B cell (primary cell): Measurements from ENCODE around the gene PSMD11. TPM values are rescaled to one million over a fixed set of nuclear protein-coding genes. Genes with fewer than 3 reads are reported as not detected.

Experiments used
- ATAC-seq: fragments of 200-7000 bp; cut with Tn5 transposase; one replicate; pipeline ENCODE4 v1.10.0; 2021; ENCODE audit warnings: low read depth, mild to moderate bottlenecking, moderate number of reproducible peaks, moderate library complexity
- CTCF ChIA-PET: fragments of 350-600 bp; sonication (Branson Sonifier 250); formaldehyde crosslinking; loops from one replicate; lab custom pipeline; 2021; ENCODE audit warnings: antibody characterized with exemption, inconsistent platforms; lab: Charles Lee
- POLR2A ChIA-PET: fragments of 350-600 bp; sonication (Branson Sonifier 250); formaldehyde crosslinking; loops from one replicate; lab custom pipeline; 2021; ENCODE audit warnings: antibody characterized with exemption; lab: Charles Lee
- DNase-seq: peaks from one replicate; pipeline ENCODE4 v3.0.0; 2013
- H2AFZ ChIP-seq: 2 replicates; pipeline ENCODE4 v1.6.1; 2012; ENCODE audit warnings: mild to moderate bottlenecking, low read depth, low read length; ENCODE audit not compliant: insufficient read depth, poor library complexity, severe bottlenecking
- H3K27ac ChIP-seq, 2 donors: 1 replicate in 1 of 2; 2 replicates in 1 of 2; pipeline ENCODE4 v1.5.1; 2012 to 2013; ENCODE audit warnings: low read length in 2 of 2, mild to moderate bottlenecking in 2 of 2, moderate library complexity in 1 of 2
- H3K27me3 ChIP-seq, 4 experiments: fragments of 200-600 bp in 1 of 4; sonication (generic) in 1 of 4; replicated peaks in 1 of 4; 1 replicate in 2 of 4; 2 replicates in 2 of 4; pipeline versions ENCODE4 v1.6.1 to v1.7.0; 2013 to 2016; ENCODE audit warnings: low read length in 3 of 4, mild to moderate bottlenecking in 2 of 4, mixed read lengths in 1 of 4, moderate library complexity in 1 of 4; ENCODE audit not compliant: insufficient read depth in 4 of 4, control insufficient read depth in 3 of 4; ENCODE audit errors: control extremely low read depth in 1 of 4
- H3K36me3 ChIP-seq, 2 experiments: replicated peaks in 1 of 2; 1 replicate in 1 of 2; 2 replicates in 1 of 2; pipeline versions ENCODE4 v1.6.1 to v1.7.1; 2013; ENCODE audit warnings: low read length in 1 of 2; ENCODE audit not compliant: insufficient read depth in 2 of 2, control insufficient read depth in 1 of 2; ENCODE audit errors: control extremely low read depth in 1 of 2, extremely low read depth in 1 of 2
- H3K4me1 ChIP-seq, 2 donors: fragments of 200-600 bp in 1 of 2; sonication (generic) in 1 of 2; 1 replicate in 1 of 2; 2 replicates in 1 of 2; pipeline versions ENCODE4 v1.5.1 to v1.6.1; 2013 to 2017; ENCODE audit warnings: low read length in 2 of 2; ENCODE audit not compliant: control insufficient read depth in 2 of 2, insufficient read depth in 2 of 2
- H3K4me2 ChIP-seq: replicated peaks from 2 replicates; pipeline ENCODE3; 2012; ENCODE audit warnings: mild to moderate bottlenecking, low read depth, low read length; ENCODE audit not compliant: poor library complexity, severe bottlenecking
- H3K4me3 ChIP-seq, 5 experiments: fragments of 200-600 bp in 1 of 5; sonication (generic) in 1 of 5; 1 replicate in 3 of 5; 2 replicates in 2 of 5; pipeline versions ENCODE4 v1.5.1 to v1.7.0; 2011 to 2016; ENCODE audit warnings: low read length in 4 of 5, mild to moderate bottlenecking in 4 of 5, low read depth in 2 of 5, control low read depth in 1 of 5, moderate library complexity in 1 of 5; ENCODE audit not compliant: insufficient read depth in 1 of 5; ENCODE audit errors: control extremely low read depth in 1 of 5, extremely low read depth in 1 of 5
- H3K79me2 ChIP-seq: fragments of 200-600 bp; sonication (generic); one replicate; pipeline ENCODE4 v1.6.0; 2016; ENCODE audit warnings: low read length; ENCODE audit not compliant: control insufficient read depth, insufficient read depth
- H3K9ac ChIP-seq: fragments of 200-600 bp; sonication (generic); 2 replicates; pipeline ENCODE4 v1.6.1; 2017; ENCODE audit warnings: mild to moderate bottlenecking, low read length, moderate library complexity
- H3K9me3 ChIP-seq, 3 donors: one replicate each; pipeline versions ENCODE4 v1.6.1 to v1.7.1; 2013; ENCODE audit warnings: low read length in 2 of 3; ENCODE audit not compliant: control insufficient read depth in 2 of 3, insufficient read depth in 1 of 3; ENCODE audit errors: control extremely low read depth in 1 of 3
- H4K20me1 ChIP-seq: 2 replicates; pipeline ENCODE4 v1.6.0; 2012; ENCODE audit warnings: mild to moderate bottlenecking, low read length; ENCODE audit not compliant: insufficient read depth, control insufficient read depth, poor library complexity, severe bottlenecking
- H3K27ac Mint-ChIP-seq: one replicate; pipeline ENCODE4 v1.8.0; 2021; ENCODE audit warnings: mixed read lengths
- H3K27me3 Mint-ChIP-seq: one replicate; pipeline ENCODE4 v1.8.0; 2021; ENCODE audit warnings: mixed read lengths
- H3K4me1 Mint-ChIP-seq: one replicate; pipeline ENCODE4 v1.8.0; 2021; ENCODE audit warnings: mixed read lengths
- H3K4me3 Mint-ChIP-seq: one replicate; pipeline ENCODE4 v1.8.0; 2021; ENCODE audit warnings: mixed read lengths
- H3K9me3 Mint-ChIP-seq: one replicate; pipeline ENCODE4 v1.8.0; 2022; ENCODE audit warnings: mixed read lengths; ENCODE audit not compliant: insufficient read depth
- CTCF ChIP-seq: fragments of 200-600 bp; IDR thresholded peaks from one replicate; pipeline ENCODE4 v1.8.0; 2022; ENCODE audit warnings: antibody characterized with exemption, mild to moderate bottlenecking
- EZH2 ChIP-seq: IDR thresholded peaks from 2 replicates; pipeline ENCODE4 v1.6.1; 2012; ENCODE audit warnings: borderline replicate concordance, low read depth, mild to moderate bottlenecking, moderate library complexity, low read length; ENCODE audit not compliant: insufficient read depth, poor library complexity, severe bottlenecking
- WGBS: methylation state at CpG from one replicate; pipeline ENCODE4 v1.1.5; 2013; ENCODE audit warnings: missing lambda C conversion rate; ENCODE audit not compliant: insufficient coverage; 5-methylcytosine and 5-hydroxymethylcytosine counted together
- intact Hi-C: fragments of 100-400 bp; cut with micrococcal nuclease; formaldehyde crosslinking; loops from one replicate; pipeline ENCODE4 v1.10.0; 2022
- polyA plus RNA-seq: library from polyadenylated mRNA; depleted of rRNA; stranded (reverse); fragments of >200 nt; gene quantifications from 2 replicates; pipeline ENCODE4 v1.2.3, GENCODE V29; 2012
- small RNA-seq: library from RNA; depleted of rRNA; stranded (forward); fragments of <200 nt; gene quantifications from one replicate; pipeline ENCODE3, GENCODE V24; 2012; ENCODE audit warnings: low replicate concordance, low read depth; ENCODE audit not compliant: insufficient read length
- total RNA-seq, 2 donors: library from RNA; stranded (reverse); fragments of 120-200 nt in 1 of 2; gene quantifications; 1 replicate in 1 of 2; 2 replicates in 1 of 2; pipeline versions ENCODE4 v1.2.3 to v1.2.4, GENCODE V29; 2013 to 2022

PSMD11 gene
- total and polyA plus RNA-seq, 2 donors (not counting 1 experiment from before 2014, with no cell fraction given), result 23.8 to 73.4 TPM

GRCh38 chr17:32528825-32529224 is 84.5 kb downstream of the PSMD11 start:
- ChIA-PET CTCF (interaction anchor here (2.1 kb wide), 1 partner anchor 46 kb away, joined by 13 read pairs; no protein-coding TSS in a partner anchor), POLR2A (no interaction called here)
- ATAC-seq, result no peak

GRCh38 chr17:32529604-32530003 is 85.3 kb downstream of the PSMD11 start:
- H3K4me3 Mint-ChIP-seq, result no peak overlapping the region
- DNase-seq (no peak), ATAC-seq (no peak)
- H3K27ac Mint-ChIP-seq, result no peak overlapping the region
- no peaks in the 10 kb centered on the region for H3K9me3 ChIP-seq
- no peaks in the 10 kb centered on the region for H3K27me3 Mint-ChIP-seq
- H3K4me2 ChIP-seq, result no peak overlapping the region
- H3K27ac ChIP-seq, result no peak overlapping the region
- H3K9ac ChIP-seq, result no peak overlapping the region
- POLR2A ChIA-PET, result no interaction called here
- no peak overlapping the region for H2AFZ ChIP-seq
- no peak overlapping the region for H3K4me3 ChIP-seq
- CTCF ChIA-PET, result no interaction called here
- TF ChIP-seq CTCF (no peak), EZH2 (no peak)
- no peaks in the 10 kb centered on the region for H3K36me3 ChIP-seq
- intact Hi-C loops, result loop anchor here (5.0 kb wide), 1 partner anchor 43 kb away; no protein-coding TSS in a partner anchor
- H3K9me3 Mint-ChIP-seq, result no peaks in the 10 kb centered on the region
- peaks cover 16 to 31% of the 10 kb centered on the region in 2 donors for H3K4me1 ChIP-seq
- H3K79me2 ChIP-seq, result no peaks in the 10 kb centered on the region
- no peaks in the 10 kb centered on the region for H3K27me3 ChIP-seq
- WGBS, result 94% methylated on average over 8 of the region's 10 CpGs
- H3K4me1 Mint-ChIP-seq, result peaks cover 34% of the 10 kb centered on the region
- H4K20me1 ChIP-seq, result no peaks in the 10 kb centered on the region

More at GRCh38 chr17:32528825-32529224, 84.5 kb downstream of the PSMD11 start:
- Histone ChIP-seq H3K4me2 (no peak overlapping the region), H2AFZ (no peak overlapping the region), H3K9me3 (no peaks in the 10 kb centered on the region), H3K9ac (no peak overlapping the region), H3K27me3 (no peaks in the 10 kb centered on the region), H3K79me2 (no peaks in the 10 kb centered on the region), H3K27ac (no peak overlapping the region), H3K36me3 (no peaks in the 10 kb centered on the region), H4K20me1 (no peaks in the 10 kb centered on the region), H3K4me1 (peaks cover 24 to 39% of the 10 kb centered on the region in 2 donors), H3K4me3 (no peak overlapping the region)
- Mint-ChIP-seq H3K27me3 (no peaks in the 10 kb centered on the region), H3K27ac (no peak overlapping the region), H3K4me1 (peaks cover 39% of the 10 kb centered on the region), H3K4me3 (no peak overlapping the region), H3K9me3 (no peaks in the 10 kb centered on the region)
- intact Hi-C loops, result no loop called here
- WGBS, result 43% methylated on average over 5 of the region's 7 CpGs
- no peak for DNase-seq
- TF ChIP-seq CTCF, result no peak
- no peak for TF ChIP-seq EZH2

Small RNA genes within 50 kb of the gene (small RNA-seq; reads per million reads assigned to genes)
- gene AC005899.2, result not detected
- gene AC005899.6, result not detected
- gene RF00019, result not detected

Other genes with a start within 250 kb of the PSMD11 start
- not detected in 2 replicates for gene RHBDL3, start 178.7 kb upstream of the PSMD11 start, total RNA-seq
- gene RHBDL3, start 178.7 kb upstream of the PSMD11 start, polyA plus RNA-seq, result not detected in 2 replicates
- 24.5 and 25.3 TPM in 2 replicates for gene C17orf75, start 102.3 kb upstream of the PSMD11 start, total RNA-seq
- gene C17orf75, start 102.3 kb upstream of the PSMD11 start, polyA plus RNA-seq, result 11.3 and 13.4 TPM in 2 replicates
- 314 and 332 TPM in 2 replicates for gene ZNF207, start 94.4 kb upstream of the PSMD11 start, total RNA-seq
- 135 and 231 TPM in 2 replicates for gene ZNF207, start 94.4 kb upstream of the PSMD11 start, polyA plus RNA-seq
- gene CDK5R1, start 42.5 kb downstream of the PSMD11 start, total RNA-seq, result 6.2 and 7.2 TPM in 2 replicates
- 2.4 and 3.0 TPM in 2 replicates for gene CDK5R1, start 42.5 kb downstream of the PSMD11 start, polyA plus RNA-seq